Pancreas (tissue), 10 donors: ENCODE results near the gene LALBA. TPM values are rescaled to one million over a fixed set of nuclear protein-coding genes. Genes with fewer than 3 reads are reported as not detected.
A peak's percentile ranks its signal among the peaks of the same experiment; 100 is the strongest.
"Not testable (repeated sequence)": the region's sequence is repeated elsewhere in the genome, so short reads cannot be mapped to it uniquely, and the experiment has no call there.

Experiments used
- ATAC-seq, 4 donors: fragments of 200-7000 bp; cut with Tn5 transposase; one replicate each; pipeline versions ENCODE4 v1.8.0 to v1.9.1; 2020; ENCODE audit warnings: mild to moderate bottlenecking in 4 of 4, moderate library complexity in 4 of 4
- DNase-seq, 6 donors: peaks; one replicate each; pipeline ENCODE4 v3.0.0-alpha.2; 2020
- FAIRE-seq: peaks from 2 replicates; lab custom pipeline; 2012; peaks lifted over from hg19 to GRCh38; lab: Jason Lieb, UNC
- H3K27ac ChIP-seq, 4 donors: fragments of 200-600 bp; sonication (generic); 1 replicate in 3 of 4; 2 replicates in 1 of 4; pipeline versions ENCODE4 v1.5.0 to v1.8.0; 2020
- H3K27me3 ChIP-seq, 4 donors: fragments of 200-600 bp; one replicate each; pipeline ENCODE4 v1.8.0; 2021
- H3K36me3 ChIP-seq, 3 donors: fragments of 200-600 bp; sonication (generic) in 1 of 3; one replicate each; pipeline versions ENCODE4 v1.5.0 to v1.8.0; 2020 to 2021
- H3K4me1 ChIP-seq, 3 donors: fragments of 200-600 bp; one replicate each; pipeline ENCODE4 v1.8.0; 2021
- H3K4me3 ChIP-seq, 4 donors: fragments of 200-600 bp; sonication (generic) in 2 of 4; one replicate each; pipeline versions ENCODE4 v1.5.0 to v1.8.0; 2020 to 2021
- H3K9me3 ChIP-seq, 4 donors: fragments of 200-600 bp; one replicate each; pipeline ENCODE4 v1.8.0; 2021
- WGBS, 2 donors: extraction: QIAGEN DNeasy Blood & Tissue Kit; methylation state at CpG; one replicate each; pipeline ENCODE4 v1.1.7; 2013; 5-methylcytosine and 5-hydroxymethylcytosine counted together
- intact Hi-C, 3 donors: fragments of 100-400 bp; cut with DNase I; formaldehyde crosslinking; loops; one replicate each; pipeline versions ENCODE4 v1.11.1 to v1.14.2; 2022
- polyA plus RNA-seq, 2 donors: library from polyadenylated mRNA; stranded (reverse); fragments of 200-250 nt; gene quantifications; one replicate each; pipeline ENCODE4 v1.2.3, GENCODE V29; 2013
- total RNA-seq, 6 donors: library from RNA; stranded (reverse); fragmentation: NEBNext Ultra II Directional in 4 of 6; extraction: Animal tissue kit (Norgen Biotek cat#: 25700) in 4 of 6; gene quantifications; one replicate each; pipeline versions ENCODE4 v1.2.1 to v1.2.4, GENCODE V29; 2021 to 2023
- TF ChIP-seq, protein P1 (sequence below), 4 donors: fragments of 200-600 bp; sonication (generic) in 3 of 4; IDR thresholded peaks; one replicate each; pipeline versions ENCODE4 v1.5.0 to v1.8.0; 2021; ENCODE audit warnings: antibody characterized with exemption in 4 of 4
- donor health status: healthy with polysubstance abuse.
- donor health status: DM: no; HTN: no; CAD: no; lungs with moderate emphysema.
- donor health status: DM: no; HTN: no; CAD: no.
- donor health status: control.
- donor health status: control.
- donor health status: Bipolar disorder and iron deficiency.
- donor health status: DM: yes; HTN: yes; CAD: no.
- donor health status: DM: no; HTN: no; CAD: no.
- donor health status: DM: no; HTN: no; CAD: no.
- donor health status: DM: yes; HTN: yes; CAD: no.

Gene LALBA
- total and polyA plus RNA-seq, 8 donors: not detected

DNA sequence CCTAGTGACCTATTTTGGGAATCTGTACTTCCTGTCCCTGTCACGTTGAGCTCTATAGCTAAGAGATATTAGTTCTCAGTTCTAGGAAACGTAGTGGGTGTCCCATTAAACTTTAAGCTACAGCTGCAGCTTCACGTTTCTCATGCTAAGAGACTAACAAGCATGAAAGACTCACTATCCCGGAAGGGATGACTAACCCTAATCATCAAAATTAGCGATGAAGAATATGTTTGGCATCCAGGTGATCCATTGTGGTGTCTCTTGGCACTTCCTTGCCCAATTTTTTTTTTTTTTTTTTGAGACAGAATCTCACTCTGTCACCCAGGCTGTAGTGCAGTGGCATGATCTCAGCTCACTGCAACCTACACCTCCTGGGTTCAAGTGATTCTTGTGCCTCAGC lies 11.0 kb upstream of the LALBA start:
- no peaks in the 10 kb centered on the region for H3K4me1 ChIP-seq
- H3K4me3 ChIP-seq: no peak overlapping the region
- DNase-seq (no peak), ATAC-seq (no peak), FAIRE-seq (no peak)
- no peaks in the 10 kb centered on the region for H3K9me3 ChIP-seq
- TF ChIP-seq, protein P1, sequence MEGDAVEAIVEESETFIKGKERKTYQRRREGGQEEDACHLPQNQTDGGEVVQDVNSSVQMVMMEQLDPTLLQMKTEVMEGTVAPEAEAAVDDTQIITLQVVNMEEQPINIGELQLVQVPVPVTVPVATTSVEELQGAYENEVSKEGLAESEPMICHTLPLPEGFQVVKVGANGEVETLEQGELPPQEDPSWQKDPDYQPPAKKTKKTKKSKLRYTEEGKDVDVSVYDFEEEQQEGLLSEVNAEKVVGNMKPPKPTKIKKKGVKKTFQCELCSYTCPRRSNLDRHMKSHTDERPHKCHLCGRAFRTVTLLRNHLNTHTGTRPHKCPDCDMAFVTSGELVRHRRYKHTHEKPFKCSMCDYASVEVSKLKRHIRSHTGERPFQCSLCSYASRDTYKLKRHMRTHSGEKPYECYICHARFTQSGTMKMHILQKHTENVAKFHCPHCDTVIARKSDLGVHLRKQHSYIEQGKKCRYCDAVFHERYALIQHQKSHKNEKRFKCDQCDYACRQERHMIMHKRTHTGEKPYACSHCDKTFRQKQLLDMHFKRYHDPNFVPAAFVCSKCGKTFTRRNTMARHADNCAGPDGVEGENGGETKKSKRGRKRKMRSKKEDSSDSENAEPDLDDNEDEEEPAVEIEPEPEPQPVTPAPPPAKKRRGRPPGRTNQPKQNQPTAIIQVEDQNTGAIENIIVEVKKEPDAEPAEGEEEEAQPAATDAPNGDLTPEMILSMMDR (IDR thresholded peaks at IDR 0.05): no peak
- intact Hi-C loops: no loop called here
- H3K27me3 ChIP-seq: no peaks in the 10 kb centered on the region
- H3K36me3 ChIP-seq: no peaks in the 10 kb centered on the region
- WGBS, 2 donors: 49 to 56% methylated on average over 5 of the region's 5 CpGs
- H3K27ac ChIP-seq: no peak overlapping the region

DNA sequence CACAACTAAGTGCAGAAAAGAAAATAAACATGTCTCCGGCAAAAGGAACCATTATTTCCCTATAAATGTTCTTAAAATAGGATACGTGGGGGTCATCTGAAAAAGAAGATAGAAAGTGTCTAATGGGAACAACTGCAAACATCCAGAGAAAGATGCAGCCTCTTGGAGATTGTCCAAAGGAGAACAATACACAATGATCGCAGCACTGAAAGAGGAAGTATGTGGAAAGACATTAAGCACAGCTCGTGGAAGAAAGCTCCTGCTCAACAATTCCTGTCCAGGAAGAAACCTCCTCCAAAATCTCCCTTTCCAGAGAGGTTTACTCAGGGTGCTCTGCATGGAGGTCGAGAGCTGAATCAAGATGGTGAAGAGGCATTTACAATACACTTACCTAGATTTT lies 2.5 kb upstream of the LALBA start:
- DNase-seq (no peak), ATAC-seq (no peak), FAIRE-seq (no peak)
- H3K27me3 ChIP-seq: no peaks in the 10 kb centered on the region
- TF ChIP-seq, protein P1 (IDR thresholded peaks at IDR 0.05): no peak
- no peak overlapping the region for H3K4me3 ChIP-seq
- intact Hi-C loops: no loop called here
- no peaks in the 10 kb centered on the region for H3K36me3 ChIP-seq
- no peaks in the 10 kb centered on the region for H3K4me1 ChIP-seq
- H3K27ac ChIP-seq: no peak overlapping the region
- WGBS, 2 donors: 40 to 41% methylated on average over 5 of the region's 5 CpGs
- H3K9me3 ChIP-seq: no peaks in the 10 kb centered on the region

DNA sequence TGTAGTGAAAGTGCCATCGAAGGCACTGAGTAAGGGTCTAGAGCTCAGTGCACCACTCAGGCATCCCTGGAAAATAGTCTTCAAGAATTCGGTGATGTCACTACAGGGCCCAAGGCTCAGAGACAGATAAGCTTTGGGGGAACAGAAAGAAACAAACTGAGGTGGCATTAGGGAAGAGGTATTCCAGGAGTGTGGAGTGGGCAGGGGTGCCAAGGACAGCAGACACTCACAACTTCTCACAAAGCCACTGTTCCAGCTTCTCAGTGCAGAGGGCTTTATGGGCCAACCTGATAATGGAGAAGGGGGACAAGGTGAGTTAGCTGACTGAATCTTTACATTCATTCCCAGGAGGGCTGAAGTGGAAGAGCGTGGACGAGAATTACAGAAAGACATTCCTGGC lies 2.1 kb downstream of the LALBA start:
- WGBS, 2 donors: 65 to 72% methylated on average over 4 of the region's 4 CpGs
- Histone ChIP-seq H3K4me3 (no peak overlapping the region), H3K27me3 (no peaks in the 10 kb centered on the region), H3K4me1 (no peaks in the 10 kb centered on the region), H3K36me3 (no peaks in the 10 kb centered on the region), H3K27ac (no peak overlapping the region), H3K9me3 (no peaks in the 10 kb centered on the region)
- DNase-seq: no peak
- TF ChIP-seq, protein P1 (IDR thresholded peaks at IDR 0.05): no peak
- intact Hi-C loops: no loop called here
- no peak for FAIRE-seq
- no peak for ATAC-seq

DNA sequence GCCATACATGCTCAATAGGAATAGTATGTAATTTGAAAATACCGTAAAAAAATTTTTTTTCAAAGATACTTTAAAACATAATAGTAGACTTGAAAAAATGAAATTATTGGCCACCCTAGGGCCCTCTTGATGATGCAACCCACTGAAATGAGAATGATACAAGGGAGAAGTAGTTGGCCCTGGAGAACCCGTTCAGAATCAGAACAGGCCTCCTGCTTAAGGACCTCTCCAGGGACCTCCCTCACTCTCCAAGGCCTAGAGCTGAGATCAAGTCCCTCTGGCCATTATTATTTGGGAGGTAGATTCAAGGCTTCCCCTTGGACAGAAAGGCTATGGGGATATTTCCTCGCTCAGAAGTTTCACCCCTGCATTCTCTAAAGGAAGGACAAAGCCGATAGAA lies 11.9 kb downstream of the LALBA start:
- no peaks in the 10 kb centered on the region for H3K36me3 ChIP-seq
- WGBS, 2 donors: 89 to 94% methylated on average over 4 of the region's 4 CpGs
- H3K9me3 ChIP-seq: no peaks in the 10 kb centered on the region
- intact Hi-C loops: no loop called here
- no peak overlapping the region for H3K27ac ChIP-seq
- TF ChIP-seq, protein P1 (IDR thresholded peaks at IDR 0.05): no peak
- DNase-seq (no peak), ATAC-seq (no peak), FAIRE-seq (no peak)
- H3K4me1 ChIP-seq: no peaks in the 10 kb centered on the region
- H3K4me3 ChIP-seq: no peak overlapping the region
- H3K27me3 ChIP-seq: no peaks in the 10 kb centered on the region

DNA sequence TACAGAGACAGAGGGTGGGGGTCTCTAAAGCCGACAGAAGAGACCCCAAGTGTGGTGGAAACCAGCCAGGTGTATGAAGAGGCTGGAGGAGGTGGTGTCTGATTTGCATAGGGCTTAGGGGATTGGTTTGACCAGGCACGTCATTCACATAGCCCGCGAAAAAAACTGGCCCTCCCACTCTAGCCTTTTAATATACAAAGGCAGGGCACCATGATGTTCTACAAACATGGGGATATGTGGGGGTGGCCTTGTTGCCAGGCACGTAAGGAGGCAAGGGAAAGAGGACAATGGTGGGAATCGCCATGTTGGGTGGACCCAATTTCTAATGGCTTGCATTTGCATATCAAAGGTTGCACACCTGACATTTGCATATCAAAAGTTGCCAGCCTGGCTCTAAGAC lies 13.2 kb downstream of the LALBA start:
- no peak overlapping the region for H3K4me3 ChIP-seq
- FAIRE-seq: no peak
- intact Hi-C loops: no loop called here
- no peaks in the 10 kb centered on the region for H3K4me1 ChIP-seq
- no peaks in the 10 kb centered on the region for H3K36me3 ChIP-seq
- no peaks in the 10 kb centered on the region for H3K9me3 ChIP-seq
- no peak for ATAC-seq
- H3K27me3 ChIP-seq: no peaks in the 10 kb centered on the region
- DNase-seq: no peak
- 63 to 64% methylated on average over 6 of the region's 6 CpGs for WGBS, 2 donors
- TF ChIP-seq, protein P1 (IDR thresholded peaks at IDR 0.05): no peak
- no peak overlapping the region for H3K27ac ChIP-seq

DNA sequence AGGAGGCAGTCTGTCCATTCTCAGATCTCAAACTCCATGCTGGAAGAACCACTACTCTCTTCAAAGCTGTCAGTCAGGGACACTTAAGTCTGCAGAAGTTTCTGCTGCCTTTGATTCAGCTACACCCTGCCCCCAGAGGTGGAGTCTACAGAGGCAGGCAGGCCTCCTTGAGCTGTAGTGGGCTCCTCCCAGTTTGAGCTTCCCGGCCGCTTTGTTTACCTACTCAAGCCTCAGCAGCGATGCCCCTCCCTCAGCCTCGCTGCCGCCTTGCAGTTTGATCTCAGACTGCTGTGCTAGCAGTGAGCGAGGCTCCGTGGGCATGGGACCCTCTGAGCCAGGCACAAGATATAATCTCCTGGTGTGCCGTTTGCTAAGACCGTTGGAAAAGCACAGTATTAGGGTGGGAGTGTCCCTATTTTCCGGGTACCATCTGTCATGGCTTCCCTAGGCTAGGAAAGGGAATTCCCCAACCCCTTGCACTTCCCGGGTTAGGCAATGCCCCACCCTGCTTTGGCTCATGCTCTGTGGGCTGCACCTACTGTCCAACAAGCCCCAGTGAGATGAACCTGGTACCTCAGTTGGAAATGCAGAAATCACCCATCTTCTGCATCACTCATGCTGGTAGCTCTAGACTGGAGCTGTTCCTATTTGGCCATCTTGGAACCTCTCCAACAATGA lies 16.0 kb downstream of the LALBA start:
- H3K27me3 ChIP-seq, intact Hi-C loops, FAIRE-seq, DNase-seq, H3K27ac ChIP-seq, H3K4me3 ChIP-seq, H3K4me1 ChIP-seq, H3K9me3 ChIP-seq, ATAC-seq, H3K36me3 ChIP-seq: not testable (repeated sequence)
- WGBS, 2 donors: 43 to 65% methylated on average over 9 to 11 of the region's 11 CpGs

DNA sequence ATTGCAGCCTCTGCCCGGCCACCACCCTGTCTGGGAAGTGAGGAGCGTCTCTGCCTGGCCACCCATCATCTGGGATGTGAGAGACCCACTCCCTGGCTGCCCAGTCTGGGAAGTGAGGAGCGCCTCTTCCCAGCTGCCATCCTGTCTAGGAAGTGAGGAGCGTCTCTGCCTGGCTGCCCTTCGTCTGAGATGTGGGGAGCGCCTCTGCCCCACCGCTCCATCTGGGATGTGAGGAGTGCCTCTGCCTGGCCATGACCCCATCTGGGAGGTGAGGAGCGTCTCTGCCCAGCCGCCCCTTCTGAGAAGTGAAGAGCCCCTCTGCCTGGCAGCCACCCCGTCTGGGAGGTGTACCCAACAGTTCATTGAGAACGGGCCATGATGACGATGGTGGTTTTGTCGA lies 18.2 kb downstream of the LALBA start:
- H3K4me3 ChIP-seq, H3K9me3 ChIP-seq, H3K4me1 ChIP-seq, H3K27ac ChIP-seq, intact Hi-C loops, H3K27me3 ChIP-seq, FAIRE-seq, ATAC-seq, H3K36me3 ChIP-seq: not testable (repeated sequence)
- WGBS, 2 donors: 79 to 83% methylated on average over 11 to 13 of the region's 13 CpGs
- DNase-seq: peak in 1 of 6 donors; percentile 37

DNA sequence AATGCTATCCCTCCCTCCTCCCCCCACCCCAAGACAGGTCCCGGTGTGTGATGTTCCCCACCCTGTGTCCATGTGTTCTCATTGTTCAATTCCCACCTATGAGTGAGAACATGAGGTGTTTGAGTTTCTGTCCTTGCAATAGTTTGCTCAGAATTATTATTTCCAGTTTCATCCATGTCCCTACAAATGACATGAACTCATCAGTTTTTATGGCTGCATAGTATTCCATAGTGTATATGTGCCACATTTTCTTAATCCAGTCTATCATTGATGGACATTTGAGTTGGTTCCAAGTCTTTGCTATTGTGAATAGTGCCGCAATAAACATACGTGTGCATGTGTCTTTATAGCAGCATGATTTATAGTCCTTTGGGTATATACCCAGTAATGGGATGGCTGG lies 22.8 kb downstream of the LALBA start:
- H3K36me3 ChIP-seq, H3K27ac ChIP-seq: not testable (repeated sequence)
- WGBS, 2 donors: 83 to 93% methylated on average over 1 to 2 of the region's 3 CpGs

More for the DNA sequence above, 22.8 kb downstream of the LALBA start:
- DNase-seq, H3K4me3 ChIP-seq, FAIRE-seq, H3K4me1 ChIP-seq, H3K9me3 ChIP-seq, H3K27me3 ChIP-seq, ATAC-seq: not testable (repeated sequence)
- intact Hi-C loops: loop anchor here in 1 of 3 donors (10.0 kb wide), 1 partner anchor 78 kb away; no protein-coding TSS in a partner anchor
